ENCODE results near the gene WT1.

The WT1 gene

DNA sequence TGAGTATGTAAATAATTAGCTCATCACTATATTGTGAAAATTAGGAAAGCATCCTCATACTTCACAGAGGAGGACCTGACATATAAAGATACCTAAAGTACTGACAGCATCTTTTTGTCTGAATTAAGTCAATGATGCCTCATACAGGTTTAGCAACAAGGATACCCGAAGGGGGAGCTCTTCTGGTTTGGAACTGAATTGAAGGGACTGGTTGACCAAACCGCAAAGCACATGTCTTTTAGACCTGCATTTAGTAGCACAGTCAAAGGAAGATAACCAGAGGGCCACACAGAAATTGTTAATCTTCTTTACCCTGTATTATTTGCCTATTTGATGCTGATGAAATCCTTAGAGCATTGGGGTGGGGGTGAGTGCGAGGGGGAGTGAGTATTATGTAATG is 12.9 kb upstream of the WT1 start:
- no peak overlapping the region for H3K4me2 ChIP-seq (ENCODE audit: low read length)
- no peaks in the 10 kb centered on the region for H3K9me2 ChIP-seq (replicated peaks; ENCODE audit: control insufficient read depth, low read length)
- TF ChIP-seq, protein P1, sequence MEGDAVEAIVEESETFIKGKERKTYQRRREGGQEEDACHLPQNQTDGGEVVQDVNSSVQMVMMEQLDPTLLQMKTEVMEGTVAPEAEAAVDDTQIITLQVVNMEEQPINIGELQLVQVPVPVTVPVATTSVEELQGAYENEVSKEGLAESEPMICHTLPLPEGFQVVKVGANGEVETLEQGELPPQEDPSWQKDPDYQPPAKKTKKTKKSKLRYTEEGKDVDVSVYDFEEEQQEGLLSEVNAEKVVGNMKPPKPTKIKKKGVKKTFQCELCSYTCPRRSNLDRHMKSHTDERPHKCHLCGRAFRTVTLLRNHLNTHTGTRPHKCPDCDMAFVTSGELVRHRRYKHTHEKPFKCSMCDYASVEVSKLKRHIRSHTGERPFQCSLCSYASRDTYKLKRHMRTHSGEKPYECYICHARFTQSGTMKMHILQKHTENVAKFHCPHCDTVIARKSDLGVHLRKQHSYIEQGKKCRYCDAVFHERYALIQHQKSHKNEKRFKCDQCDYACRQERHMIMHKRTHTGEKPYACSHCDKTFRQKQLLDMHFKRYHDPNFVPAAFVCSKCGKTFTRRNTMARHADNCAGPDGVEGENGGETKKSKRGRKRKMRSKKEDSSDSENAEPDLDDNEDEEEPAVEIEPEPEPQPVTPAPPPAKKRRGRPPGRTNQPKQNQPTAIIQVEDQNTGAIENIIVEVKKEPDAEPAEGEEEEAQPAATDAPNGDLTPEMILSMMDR (IDR thresholded peaks at IDR 0.05; ENCODE audit: low read depth, low read length, poor library complexity, severe bottlenecking): no peak
- no peak for TF ChIP-seq EZH2phosphoT487 (IDR thresholded peaks at IDR 0.05; ENCODE audit: borderline replicate concordance, low read length)
- H3F3A ChIP-seq (ENCODE audit: control insufficient read depth, insufficient read depth): no peaks in the 10 kb centered on the region
- no peaks in the 10 kb centered on the region for H3K9me3 ChIP-seq (ENCODE audit: control insufficient read depth, insufficient read depth, low read length)
- no peaks in the 10 kb centered on the region for H4K20me1 ChIP-seq (ENCODE audit: control insufficient read depth, insufficient read depth, low read depth, low read length)
- no peak overlapping the region for H3K27ac ChIP-seq (ENCODE audit: low read depth, low read length)
- H3K4me1 ChIP-seq (ENCODE audit: control insufficient read depth, low read length): no peaks in the 10 kb centered on the region
- no peaks in the 10 kb centered on the region for H3K79me2 ChIP-seq (ENCODE audit: control insufficient read depth, low read length)
- H3K27me3 ChIP-seq (ENCODE audit: control insufficient read depth, low read length): 0 out of 2 replicates have a peak, but pooled peaks cover 2% of the 10 kb centered on the region
- no peaks in the 10 kb centered on the region for H3K36me3 ChIP-seq (ENCODE audit: control insufficient read depth, low read length)
- no peak overlapping the region for H3K4me3 ChIP-seq (ENCODE audit: low read length)

GRCh38 chr11:32447252-32447651 is 11.9 kb upstream of the WT1 start:
- no peak for TF ChIP-seq EZH2phosphoT487 (IDR thresholded peaks at IDR 0.05; ENCODE audit: borderline replicate concordance, low read length)
- TF ChIP-seq, protein P1 (IDR thresholded peaks at IDR 0.05; ENCODE audit: low read depth, low read length, poor library complexity, severe bottlenecking): no peak
- H3K4me2 ChIP-seq (ENCODE audit: low read length): no peak overlapping the region
- no peaks in the 10 kb centered on the region for H4K20me1 ChIP-seq (ENCODE audit: control insufficient read depth, insufficient read depth, low read depth, low read length)
- H3K27me3 ChIP-seq (ENCODE audit: control insufficient read depth, low read length): peaks cover 6% of the 10 kb centered on the region; the same call in 1 of the 2 replicates
- no peaks in the 10 kb centered on the region for H3K79me2 ChIP-seq (ENCODE audit: control insufficient read depth, low read length)
- H3K36me3 ChIP-seq (ENCODE audit: control insufficient read depth, low read length): no peaks in the 10 kb centered on the region
- H3K9me2 ChIP-seq (replicated peaks; ENCODE audit: control insufficient read depth, low read length): no peaks in the 10 kb centered on the region
- H3K9me3 ChIP-seq (ENCODE audit: control insufficient read depth, insufficient read depth, low read length): no peaks in the 10 kb centered on the region
- H3K27ac ChIP-seq (ENCODE audit: low read depth, low read length): no peak overlapping the region
- no peaks in the 10 kb centered on the region for H3F3A ChIP-seq (ENCODE audit: control insufficient read depth, insufficient read depth)
- H3K4me3 ChIP-seq (ENCODE audit: low read length): no peak overlapping the region
- H3K4me1 ChIP-seq (ENCODE audit: control insufficient read depth, low read length): no peaks in the 10 kb centered on the region

- H3K4me2 ChIP-seq (ENCODE audit: low read length): no peak overlapping the region
Observed at GRCh38 chr11:32446227-32446626, 10.9 kb upstream of the WT1 start.

More at GRCh38 chr11:32446227-32446626, 10.9 kb upstream of the WT1 start:
- Histone ChIP-seq H3F3A (ENCODE audit: control insufficient read depth, insufficient read depth) (no peaks in the 10 kb centered on the region), H3K9me2 (replicated peaks; ENCODE audit: control insufficient read depth, low read length) (no peaks in the 10 kb centered on the region), H3K9me3 (ENCODE audit: control insufficient read depth, insufficient read depth, low read length) (no peaks in the 10 kb centered on the region), H4K20me1 (ENCODE audit: control insufficient read depth, insufficient read depth, low read depth, low read length) (no peaks in the 10 kb centered on the region), H3K4me1 (ENCODE audit: control insufficient read depth, low read length) (no peaks in the 10 kb centered on the region), H3K36me3 (ENCODE audit: control insufficient read depth, low read length) (no peaks in the 10 kb centered on the region), H3K4me3 (ENCODE audit: low read length) (no peak overlapping the region), H3K27ac (ENCODE audit: low read depth, low read length) (no peak overlapping the region), H3K27me3 (ENCODE audit: control insufficient read depth, low read length) (peaks cover 15% of the 10 kb centered on the region), H3K79me2 (ENCODE audit: control insufficient read depth, low read length) (no peaks in the 10 kb centered on the region)
- TF ChIP-seq, protein P1 (IDR thresholded peaks at IDR 0.05; ENCODE audit: low read depth, low read length, poor library complexity, severe bottlenecking): no peak
- no peak for TF ChIP-seq EZH2phosphoT487 (IDR thresholded peaks at IDR 0.05; ENCODE audit: borderline replicate concordance, low read length)

All from DOHH2 (cell line).